K562 (cell line): ENCODE data around the gene ZRANB3.

Experiments
- ATF7 ChIP-seq: fragments of 450-650 bp; IDR thresholded peaks from 2 replicates; pipeline ENCODE4 v1.7.1; 2014; ENCODE audit warnings: mild to moderate bottlenecking, moderate library complexity
- CREB1 ChIP-seq, 2 experiments: sonication (generic) in 1 of 2; formaldehyde crosslinking in 1 of 2; IDR thresholded peaks; 2 replicates each; pipeline versions ENCODE4 v1.6.1 to v1.8.0; 2012 to 2022; ENCODE audit warnings: inconsistent platforms in 1 of 2, mild to moderate bottlenecking in 1 of 2, missing genetic modification reagents in 1 of 2, moderate library complexity in 1 of 2
- CTCF ChIP-seq, 3 experiments: IDR thresholded peaks in 2 of 3; conservative IDR thresholded peaks in 1 of 3; 2 replicates each; pipeline ENCODE4 v1.5.1; 2011 to 2012; ENCODE audit warnings: low read length in 3 of 3, mild to moderate bottlenecking in 3 of 3, control low read depth in 2 of 3, improper control_type of control experiment in 1 of 3, inconsistent platforms in 1 of 3, low read depth in 1 of 3, mixed read lengths in 1 of 3, moderate library complexity in 1 of 3; ENCODE audit not compliant: insufficient read depth in 2 of 3
- DPF2 ChIP-seq: fragments of 450-650 bp; IDR thresholded peaks from 2 replicates; pipeline ENCODE4 v1.6.1; 2016
- FIP1L1 ChIP-seq: fragments of 200-400 bp; formaldehyde crosslinking; IDR thresholded peaks from 2 replicates; pipeline ENCODE4 v1.6.1; 2018; ENCODE audit warnings: mild to moderate bottlenecking, low read depth, low read length; ENCODE audit not compliant: poor library complexity, severe bottlenecking
- KAT2B ChIP-seq: IDR thresholded peaks from one replicate; pipeline ENCODE4 v1.6.1; 2012; ENCODE audit warnings: low read depth, mild to moderate bottlenecking, control low read depth, inconsistent platforms, low read length, moderate library complexity
- MAZ ChIP-seq, 2 experiments: fragments of 450-650 bp in 1 of 2; sonication (generic) in 1 of 2; formaldehyde crosslinking; IDR thresholded peaks in 1 of 2; conservative IDR thresholded peaks in 1 of 2; 2 replicates each; pipeline versions ENCODE4 v1.4.0 to v1.5.0; 2020; ENCODE audit warnings: mild to moderate bottlenecking in 1 of 2, missing genetic modification reagents in 1 of 2
- NONO ChIP-seq, 2 experiments: fragments of 200-400 bp in 1 of 2; fragments of 450-650 bp in 1 of 2; formaldehyde crosslinking in 1 of 2; IDR thresholded peaks; 2 replicates each; pipeline ENCODE4 v1.6.1; 2017; ENCODE audit warnings: low read depth in 2 of 2, mild to moderate bottlenecking in 2 of 2, moderate library complexity in 2 of 2, low read length in 1 of 2
- POLR2A ChIP-seq: fragments of 450-650 bp; conservative IDR thresholded peaks from 2 replicates; pipeline ENCODE4 v1.6.1; 2016
- SRSF9 ChIP-seq: fragments of 200-400 bp; formaldehyde crosslinking; IDR thresholded peaks from 2 replicates; pipeline ENCODE4 v1.6.1; 2017; ENCODE audit warnings: low read depth, low read length, borderline replicate concordance
- STAT5A ChIP-seq: IDR thresholded peaks from 2 replicates; pipeline ENCODE4 v1.6.1; 2012; ENCODE audit warnings: low read length, inconsistent platforms, borderline replicate concordance

GRCh38 chr2:135159191-135159590 lies 371.8 kb downstream of the ZRANB3 start:
- no peak for TF ChIP-seq ATF7
- no peak for TF ChIP-seq SRSF9
- no peak for TF ChIP-seq MAZ (CRISPR knock-in tag; conservative IDR thresholded peaks at IDR 0.05 in 1 of 2, IDR thresholded peaks at IDR 0.05 in 1 of 2)
- no peak for TF ChIP-seq KAT2B
- no peak for TF ChIP-seq POLR2A
- TF ChIP-seq CREB1 (IDR thresholded peaks at IDR 0.05): no peak
- no peak for TF ChIP-seq CREB1 (CRISPR knock-in tag; IDR thresholded peaks at IDR 0.05)
- TF ChIP-seq CTCF (IDR thresholded peaks at IDR 0.05 in 2 of 3, conservative IDR thresholded peaks at IDR 0.05 in 1 of 3; ENCODE audit: insufficient read depth in 2 of 3, low read depth in 1 of 3, low read length in 3 of 3): no peak
- no peak for TF ChIP-seq STAT5A
- TF ChIP-seq DPF2: no peak
- TF ChIP-seq FIP1L1: no peak
- no peak for TF ChIP-seq NONO (IDR thresholded peaks at IDR 0.05; ENCODE audit: low read depth in 2 of 2, low read length in 1 of 2)
